SU-DHL-6 (cell line): Measurements from ENCODE around the gene MINK1.

Source experiments
- H2AFZ ChIP-seq: fragments of 200-600 bp; sonication (generic); 2 replicates; pipeline ENCODE4 v1.6.1; 2014; ENCODE audit warnings: low read depth, mild to moderate bottlenecking, moderate library complexity, mixed read lengths, antibody characterized with exemption, low read length; ENCODE audit not compliant: severe bottlenecking
- H3F3A ChIP-seq: fragments of 200-600 bp; shearing (Covaris generic); 2 replicates; pipeline ENCODE4 v1.6.0; 2016; ENCODE audit warnings: antibody characterized with exemption, mild to moderate bottlenecking; ENCODE audit not compliant: insufficient read depth
- H3K27ac ChIP-seq: fragments of 200-600 bp; sonication (generic); 2 replicates; pipeline ENCODE4 v1.5.1; 2016; ENCODE audit warnings: low read depth, mild to moderate bottlenecking, low read length, moderate library complexity, mixed read lengths
- H3K27me3 ChIP-seq: fragments of 200-600 bp; sonication (generic), shearing (Covaris generic); 2 replicates; pipeline ENCODE4 v1.6.0; 2014; ENCODE audit warnings: mild to moderate bottlenecking, low read length
- H3K36me3 ChIP-seq: fragments of 200-600 bp; sonication (generic); 2 replicates; pipeline ENCODE4 v1.6.1; 2014; ENCODE audit warnings: mild to moderate bottlenecking, low read length, mixed read lengths
- H3K4me2 ChIP-seq: fragments of 300-600, 200-600 bp; shearing (Covaris generic), sonication (generic); 2 replicates; pipeline ENCODE4 v1.6.0; 2014; ENCODE audit warnings: low read length, low read depth, mild to moderate bottlenecking; ENCODE audit not compliant: poor library complexity, severe bottlenecking
- H3K4me3 ChIP-seq: fragments of 200-600 bp; sonication (generic); 2 replicates; pipeline ENCODE4 v1.5.1; 2014; ENCODE audit warnings: antibody characterized with exemption, low read length, mild to moderate bottlenecking, mixed read lengths; ENCODE audit not compliant: insufficient read depth, poor library complexity, severe bottlenecking
- H3K79me2 ChIP-seq: fragments of 200-600 bp; sonication (generic); 2 replicates; pipeline ENCODE4 v1.6.1; 2014; ENCODE audit warnings: mild to moderate bottlenecking, low read length, moderate library complexity; ENCODE audit not compliant: insufficient read depth
- H3K9ac ChIP-seq: fragments of 200-600 bp; sonication (generic); 2 replicates; pipeline ENCODE4 v1.7.0; 2014; ENCODE audit warnings: mild to moderate bottlenecking, low read length
- H3K9me2 ChIP-seq: fragments of 200-600 bp; sonication (generic); replicated peaks from 2 replicates; pipeline ENCODE4 v1.6.1; 2014; ENCODE audit warnings: low read length; ENCODE audit not compliant: insufficient read depth
- H3K9me3 ChIP-seq: fragments of 200-600 bp; sonication (generic); 2 replicates; pipeline ENCODE4 v1.6.1; 2014; ENCODE audit warnings: low read length, mixed read lengths; ENCODE audit not compliant: insufficient read depth
- H4K20me1 ChIP-seq: fragments of 200-600 bp; sonication (generic); 2 replicates; pipeline ENCODE4 v1.6.1; 2014; ENCODE audit warnings: low read depth, mild to moderate bottlenecking, antibody characterized with exemption, low read length, moderate library complexity, mixed read lengths
- EZH2phosphoT487 ChIP-seq: fragments of 200-600 bp; sonication (generic), shearing (Covaris generic); conservative IDR thresholded peaks from 2 replicates; pipeline ENCODE4 v1.6.1; 2018; ENCODE audit warnings: mild to moderate bottlenecking, antibody characterized with exemption, low read length, moderate library complexity, mixed read lengths
- TF ChIP-seq, protein P1 (sequence below): fragments of 200-600 bp; sonication (generic); IDR thresholded peaks from one replicate; pipeline ENCODE4 v1.5.1; 2017; ENCODE audit warnings: antibody characterized with exemption, mild to moderate bottlenecking, low read length, moderate library complexity; ENCODE audit not compliant: insufficient read depth, poor library complexity, severe bottlenecking

MINK1 gene

DNA sequence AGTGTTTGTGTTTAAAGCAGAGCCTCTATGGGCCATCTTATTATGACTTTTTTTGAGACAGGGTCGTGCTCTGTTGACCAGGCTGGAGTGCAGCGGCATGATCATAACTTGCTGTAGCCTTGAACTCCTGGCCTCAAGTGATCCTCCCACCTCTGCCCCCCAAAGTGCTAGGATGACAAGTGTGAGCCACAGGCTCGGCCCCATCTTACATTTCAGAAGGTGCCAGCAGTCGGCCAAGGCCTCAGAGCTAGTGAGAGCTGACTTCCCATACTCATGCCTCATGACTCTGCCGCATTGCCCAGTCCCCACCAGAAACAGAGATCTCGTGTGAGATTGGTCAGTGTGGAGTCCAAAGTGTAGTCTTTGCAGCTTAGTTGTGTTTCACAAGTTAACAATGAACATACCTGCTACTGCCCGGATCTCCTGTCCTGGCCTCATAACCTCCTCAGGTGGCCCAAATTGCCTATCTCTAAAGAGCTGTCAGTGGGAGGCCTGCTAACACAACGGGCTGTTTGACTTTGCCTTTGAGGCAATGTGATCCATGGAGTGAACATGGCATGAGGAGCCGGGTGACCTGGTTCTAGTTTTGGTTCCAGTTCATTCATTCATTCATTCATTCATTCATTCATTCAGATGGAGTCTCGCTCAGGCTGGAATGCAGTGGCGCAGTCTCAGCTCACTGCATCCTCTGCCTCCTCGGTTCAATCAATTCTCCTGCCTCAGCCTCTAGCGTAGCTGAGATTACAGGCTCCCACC, 13.7 kb downstream of the MINK1 start:
- H3K9me2 ChIP-seq = no peaks in the 10 kb centered on the region
- no peaks in the 10 kb centered on the region for H3K27me3 ChIP-seq
- no peaks in the 10 kb centered on the region for H3F3A ChIP-seq
- peaks cover 38% of the 10 kb centered on the region for H3K79me2 ChIP-seq
- no peaks in the 10 kb centered on the region for H3K36me3 ChIP-seq
- no peak overlapping the region for H3K9ac ChIP-seq
- H3K4me2 ChIP-seq = no peak overlapping the region
- no peaks in the 10 kb centered on the region for H3K9me3 ChIP-seq
- H2AFZ ChIP-seq = no peak overlapping the region
- no peak for TF ChIP-seq EZH2phosphoT487
- TF ChIP-seq, protein P1, sequence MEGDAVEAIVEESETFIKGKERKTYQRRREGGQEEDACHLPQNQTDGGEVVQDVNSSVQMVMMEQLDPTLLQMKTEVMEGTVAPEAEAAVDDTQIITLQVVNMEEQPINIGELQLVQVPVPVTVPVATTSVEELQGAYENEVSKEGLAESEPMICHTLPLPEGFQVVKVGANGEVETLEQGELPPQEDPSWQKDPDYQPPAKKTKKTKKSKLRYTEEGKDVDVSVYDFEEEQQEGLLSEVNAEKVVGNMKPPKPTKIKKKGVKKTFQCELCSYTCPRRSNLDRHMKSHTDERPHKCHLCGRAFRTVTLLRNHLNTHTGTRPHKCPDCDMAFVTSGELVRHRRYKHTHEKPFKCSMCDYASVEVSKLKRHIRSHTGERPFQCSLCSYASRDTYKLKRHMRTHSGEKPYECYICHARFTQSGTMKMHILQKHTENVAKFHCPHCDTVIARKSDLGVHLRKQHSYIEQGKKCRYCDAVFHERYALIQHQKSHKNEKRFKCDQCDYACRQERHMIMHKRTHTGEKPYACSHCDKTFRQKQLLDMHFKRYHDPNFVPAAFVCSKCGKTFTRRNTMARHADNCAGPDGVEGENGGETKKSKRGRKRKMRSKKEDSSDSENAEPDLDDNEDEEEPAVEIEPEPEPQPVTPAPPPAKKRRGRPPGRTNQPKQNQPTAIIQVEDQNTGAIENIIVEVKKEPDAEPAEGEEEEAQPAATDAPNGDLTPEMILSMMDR = no peak
- H3K27ac ChIP-seq = no peak overlapping the region
- no peak overlapping the region for H3K4me3 ChIP-seq
- no peaks in the 10 kb centered on the region; the same call in 1 of the 2 replicates for H4K20me1 ChIP-seq

DNA sequence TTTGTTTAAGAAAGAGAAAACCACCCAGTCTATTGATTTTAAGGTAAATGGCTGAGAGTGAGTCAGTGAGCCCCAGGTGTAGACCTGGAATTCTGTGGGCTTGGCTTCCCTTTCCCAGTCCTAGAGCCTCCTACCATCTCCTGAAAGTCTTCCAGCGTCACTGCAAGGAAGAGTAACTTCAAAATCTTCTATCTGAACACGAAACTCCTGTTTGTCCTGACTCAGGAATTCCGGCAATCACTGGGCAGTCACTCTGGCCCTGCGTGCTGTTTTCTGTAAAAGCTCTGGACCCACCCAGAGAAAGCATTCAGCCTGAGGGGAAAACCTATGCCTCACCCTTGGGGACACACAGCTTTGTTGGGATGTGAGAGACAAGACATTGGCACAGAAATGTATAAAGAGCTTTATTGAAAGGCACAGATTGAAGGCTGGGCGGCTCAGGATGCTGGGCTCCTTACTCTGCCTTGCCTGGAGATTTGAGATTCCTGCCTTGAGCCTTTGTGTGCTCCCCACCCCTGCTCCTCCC, 15.9 kb downstream of the MINK1 start:
- H4K20me1 ChIP-seq = no peaks in the 10 kb centered on the region; the same call in 1 of the 2 replicates
- no peaks in the 10 kb centered on the region for H3K9me2 ChIP-seq
- no peak overlapping the region for H3K4me3 ChIP-seq
- H3K27me3 ChIP-seq = no peaks in the 10 kb centered on the region
- no peaks in the 10 kb centered on the region for H3K36me3 ChIP-seq
- no peak overlapping the region for H3K9ac ChIP-seq
- no peaks in the 10 kb centered on the region for H3K9me3 ChIP-seq
- TF ChIP-seq EZH2phosphoT487 = no peak
- TF ChIP-seq, protein P1 = no peak
- no peak overlapping the region for H3K27ac ChIP-seq
- H3F3A ChIP-seq = no peaks in the 10 kb centered on the region
- H2AFZ ChIP-seq = no peak overlapping the region
- H3K4me2 ChIP-seq = no peak overlapping the region
- peaks cover 25% of the 10 kb centered on the region for H3K79me2 ChIP-seq

DNA sequence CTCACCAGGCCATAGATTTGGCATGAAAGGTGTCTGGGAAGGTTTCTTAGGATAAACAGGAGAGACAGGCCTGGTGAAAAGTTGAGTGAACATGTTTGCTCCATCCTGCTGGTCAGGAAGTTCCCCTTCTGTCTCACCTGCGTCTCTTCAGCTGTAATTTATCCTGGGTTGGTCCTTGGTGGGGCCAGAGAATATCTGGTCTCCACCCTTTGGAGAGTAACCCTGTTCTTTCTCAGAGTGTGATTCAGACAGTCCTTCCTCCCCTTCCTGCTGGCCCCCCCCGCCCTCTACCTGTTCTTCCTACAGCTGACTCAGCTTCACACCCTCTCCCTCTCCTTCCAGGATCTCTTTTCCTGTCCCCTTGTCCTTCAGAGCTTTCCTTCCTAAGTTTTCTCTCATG, 17.1 kb downstream of the MINK1 start:
- no peak overlapping the region for H3K27ac ChIP-seq
- no peak overlapping the region for H3K4me2 ChIP-seq
- no peaks in the 10 kb centered on the region for H3K9me3 ChIP-seq
- no peaks in the 10 kb centered on the region; the same call in 1 of the 2 replicates for H4K20me1 ChIP-seq
- no peaks in the 10 kb centered on the region for H3K36me3 ChIP-seq
- H3K27me3 ChIP-seq = no peaks in the 10 kb centered on the region
- H3K4me3 ChIP-seq = no peak overlapping the region
- no peak overlapping the region for H3K9ac ChIP-seq
- no peak overlapping the region for H2AFZ ChIP-seq
- peaks cover 19% of the 10 kb centered on the region for H3K79me2 ChIP-seq
- TF ChIP-seq, protein P1 = no peak
- no peak for TF ChIP-seq EZH2phosphoT487
- no peaks in the 10 kb centered on the region for H3F3A ChIP-seq
- H3K9me2 ChIP-seq = no peaks in the 10 kb centered on the region
